NCI-H446 (cell line): ENCODE measurements around the gene CCDC177.

ENCODE experiments used
- DNase-seq, 2 experiments: peaks; one replicate each; lab custom pipeline; 2025; lab: John Stamatoyannopoulos, UW

CCDC177 gene

GRCh38 chr14:69561893-69562292 is 12.8 kb downstream of the CCDC177 start:
- no peak for DNase-seq

GRCh38 chr14:69560826-69561225 is 13.8 kb downstream of the CCDC177 start:
- no peak for DNase-seq

DNA sequence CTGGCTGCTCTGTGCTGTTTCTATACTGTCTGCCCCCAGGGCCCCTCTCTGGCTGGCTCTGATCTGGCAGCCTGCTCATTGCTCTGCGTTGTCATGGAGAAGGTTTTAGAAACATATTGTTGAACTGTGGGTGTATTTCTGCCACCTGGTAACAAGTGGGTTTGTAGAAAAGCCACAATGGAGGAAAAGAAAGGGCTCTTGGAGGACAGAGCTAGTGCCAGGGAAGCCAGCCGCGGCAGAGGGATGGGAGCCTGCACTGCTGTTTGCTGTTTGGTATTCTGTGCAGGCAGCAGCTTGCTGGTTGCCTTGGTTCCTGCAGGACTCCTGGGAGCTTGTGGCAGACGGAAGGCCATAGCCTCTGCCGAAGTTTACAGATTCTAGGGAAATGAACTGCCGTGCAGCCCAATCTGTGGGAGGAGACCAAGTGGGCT is 15.1 kb downstream of the CCDC177 start:
- peak; percentile 83 to 84 for DNase-seq

DNA sequence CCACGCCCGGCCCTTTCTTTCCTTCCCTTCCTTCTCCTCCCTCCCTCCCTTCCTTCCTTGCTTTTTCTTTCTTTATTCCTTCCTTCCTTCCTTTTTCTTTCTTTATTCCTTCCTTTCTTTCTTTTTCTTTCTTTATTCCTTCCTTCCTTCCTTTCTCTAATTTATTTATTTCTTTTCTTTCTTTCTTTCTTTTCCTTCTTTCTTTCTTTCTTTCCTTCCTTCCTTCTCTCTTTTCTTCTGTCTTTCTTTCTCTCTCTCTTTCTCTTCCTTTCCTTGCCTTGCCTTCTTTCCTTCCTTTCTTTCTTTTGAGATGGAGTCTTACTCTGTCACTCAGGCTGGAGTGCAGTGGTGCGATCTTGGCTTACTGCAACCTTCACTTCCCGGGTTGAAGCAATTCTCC is 15.9 kb downstream of the CCDC177 start:
- no peak for DNase-seq

DNA sequence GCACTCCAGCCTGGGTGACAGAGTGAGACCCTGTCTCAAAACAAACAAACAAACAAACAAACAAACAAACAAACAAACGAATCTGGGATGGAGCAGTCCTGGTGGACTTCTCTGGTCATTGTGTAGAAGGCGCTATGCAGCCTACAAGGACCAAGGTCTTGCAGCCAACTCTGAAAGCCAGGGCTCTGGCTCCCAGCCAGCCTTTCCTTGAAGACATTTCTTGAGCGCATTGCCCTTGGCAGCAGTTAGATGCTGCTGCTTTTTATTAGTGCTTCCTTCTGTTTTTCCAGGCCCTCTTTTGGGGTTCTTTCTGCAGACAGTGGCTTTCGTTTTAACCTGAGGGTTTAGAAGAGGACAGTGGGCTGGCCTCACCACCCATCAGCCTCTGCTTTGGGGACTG is 20.2 kb downstream of the CCDC177 start:
- peak; percentile 6 to 63 for DNase-seq

DNA sequence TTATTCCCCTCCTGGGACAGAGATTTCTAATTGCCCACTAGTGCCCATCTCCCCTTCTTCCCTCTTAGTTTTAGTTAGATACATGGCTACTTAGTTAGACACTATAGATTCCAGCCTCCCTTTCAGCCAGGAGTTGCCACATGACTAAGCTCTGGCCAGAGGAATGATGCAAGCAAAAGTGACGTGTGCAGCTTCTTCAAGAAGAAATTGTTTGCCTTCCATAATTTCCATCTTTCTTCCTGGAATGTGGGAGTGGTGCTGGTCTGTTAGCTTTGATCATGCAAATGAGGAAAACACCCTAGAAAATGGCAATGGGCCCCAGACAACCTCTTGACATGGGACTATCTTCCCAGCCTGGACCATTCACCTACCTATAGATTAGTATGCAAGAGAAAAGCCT is 21.4 kb downstream of the CCDC177 start:
- DNase-seq: no peak

- DNase-seq: no peak
These were observed 23.2 kb downstream of the CCDC177 start for GRCh38 chr14:69551511-69551910.

DNA sequence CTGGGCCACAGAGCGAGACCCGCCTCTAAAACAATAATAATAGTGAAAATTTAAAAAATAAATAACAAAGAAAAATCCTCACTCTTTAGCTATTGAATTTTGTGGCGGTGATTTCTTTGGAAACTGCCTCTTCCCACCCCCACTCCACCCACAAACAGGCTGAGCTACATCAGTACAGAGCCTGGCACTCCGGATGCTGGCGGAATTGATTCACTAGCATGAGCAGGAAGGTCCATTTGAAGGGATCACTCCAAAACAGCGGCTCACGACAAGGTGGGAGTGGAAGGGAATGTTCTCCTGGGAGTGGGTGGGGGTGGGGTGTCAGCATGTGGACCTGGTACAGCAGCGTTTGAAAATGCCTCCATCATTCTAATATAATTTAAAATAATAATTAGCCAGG is 26.1 kb downstream of the CCDC177 start:
- DNase-seq: no peak

GRCh38 chr14:69547701-69548348 is 26.8 kb downstream of the CCDC177 start:
- no peak for DNase-seq

GRCh38 chr14:69543341-69544115 is 31.1 kb downstream of the CCDC177 start:
- peak in 1 of 2 experiments; percentile 30 for DNase-seq

GRCh38 chr14:69542311-69542710 is 32.4 kb downstream of the CCDC177 start:
- no peak for DNase-seq

- no peak for DNase-seq
These were observed 33.9 kb downstream of the CCDC177 start for GRCh38 chr14:69540654-69541335.

DNA sequence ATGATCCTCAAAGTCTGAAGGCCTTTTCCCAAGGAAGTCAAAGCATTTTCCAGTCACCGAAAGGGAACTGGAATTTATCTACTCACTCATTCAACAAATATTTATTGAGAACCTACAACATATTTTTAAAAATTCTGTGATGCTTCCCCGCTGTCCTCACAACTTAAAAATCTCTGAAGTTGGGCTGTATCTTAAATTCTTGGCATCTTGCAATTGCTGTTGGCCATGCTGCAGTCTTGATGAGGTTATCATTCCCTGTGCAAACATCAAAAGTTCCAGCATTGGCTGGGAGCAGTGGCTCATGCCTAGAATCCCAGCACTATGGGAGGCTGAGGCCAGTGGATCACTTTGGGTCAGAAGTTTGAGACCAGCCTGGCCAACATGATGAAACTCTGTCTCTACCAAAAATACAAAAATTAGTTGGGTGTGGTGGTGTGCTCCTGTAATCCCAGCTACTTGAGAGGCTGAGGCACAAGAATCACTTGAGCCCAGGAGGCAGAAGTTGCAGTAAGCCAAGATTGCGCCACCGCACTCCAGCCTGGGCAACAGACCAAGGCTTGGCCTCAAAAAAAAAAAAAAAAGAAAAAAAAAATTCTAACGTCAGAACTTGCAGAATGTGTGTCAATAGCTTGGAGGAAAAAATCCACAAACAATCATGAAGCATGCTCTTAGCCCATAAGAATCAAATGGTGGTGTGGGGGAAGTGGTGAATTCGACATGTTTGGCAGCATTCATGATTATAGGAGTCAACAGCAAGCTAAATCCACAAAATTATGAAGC is 34.9 kb downstream of the CCDC177 start:
- peak in 1 of 2 experiments; percentile 13 for DNase-seq

DNA sequence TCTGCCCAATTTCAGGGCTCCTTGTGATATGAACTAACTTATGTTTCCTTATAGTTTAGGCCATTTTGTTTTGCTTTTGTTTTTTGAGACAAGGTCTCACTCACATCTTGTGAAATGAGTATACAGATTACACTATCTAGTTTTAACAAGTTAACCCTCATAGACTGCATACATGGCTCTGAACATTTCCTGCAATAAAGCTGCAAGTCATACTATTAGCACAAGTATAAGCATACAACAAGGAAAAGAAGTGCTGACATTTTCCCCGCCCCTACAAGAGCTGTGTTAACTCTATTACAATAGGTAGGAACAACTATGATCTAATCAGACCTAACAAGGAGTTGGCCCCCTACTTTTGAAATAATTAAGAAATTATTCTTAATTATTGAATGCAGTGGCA is 35.9 kb downstream of the CCDC177 start:
- no peak for DNase-seq

DNA sequence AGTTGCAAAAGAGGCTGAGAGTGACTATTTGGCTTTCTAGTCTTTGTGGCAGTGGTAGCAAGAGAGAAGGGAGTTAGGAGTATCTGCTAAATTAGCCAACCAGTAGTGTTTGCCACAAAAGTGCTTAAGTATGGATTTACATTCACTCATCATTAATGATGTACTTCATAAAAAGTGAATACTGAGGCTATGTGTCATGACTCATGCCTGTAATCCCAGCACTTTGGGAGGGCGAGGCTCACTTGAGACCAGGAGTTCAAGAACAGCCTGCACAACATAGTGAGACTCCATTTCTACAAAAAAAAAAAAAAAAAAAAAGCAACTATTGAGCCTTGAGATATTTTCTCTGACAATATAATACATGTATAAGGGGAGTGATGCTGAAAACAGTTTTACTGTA is 36.8 kb downstream of the CCDC177 start:
- no peak for DNase-seq

GRCh38 chr14:69536971-69537370 is 37.7 kb downstream of the CCDC177 start:
- no peak for DNase-seq

- peak; percentile 63 to 65 for DNase-seq
These were observed 39.3 kb downstream of the CCDC177 start for GRCh38 chr14:69535230-69535848.

- no peak for DNase-seq
These were observed 41.9 kb downstream of the CCDC177 start for GRCh38 chr14:69532561-69533340.

DNA sequence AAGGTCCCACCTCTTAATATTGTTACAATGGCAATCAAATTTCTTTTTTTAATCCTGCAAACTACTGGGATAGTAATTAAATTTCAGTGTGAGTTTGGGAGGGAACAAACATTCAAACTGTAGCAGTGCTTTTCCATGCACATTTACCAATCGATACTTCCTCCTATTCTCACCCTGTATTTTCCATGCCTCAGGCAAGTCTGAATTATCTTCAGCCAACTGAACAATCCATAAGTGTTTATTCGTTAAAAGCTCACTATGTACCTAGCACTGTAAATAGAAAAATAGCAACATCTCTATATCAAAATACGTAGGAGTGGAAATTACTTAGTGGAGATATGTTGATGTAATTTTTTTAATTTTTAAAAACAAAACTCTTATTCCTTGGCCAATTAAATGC is 43.5 kb downstream of the CCDC177 start:
- DNase-seq: no peak

DNA sequence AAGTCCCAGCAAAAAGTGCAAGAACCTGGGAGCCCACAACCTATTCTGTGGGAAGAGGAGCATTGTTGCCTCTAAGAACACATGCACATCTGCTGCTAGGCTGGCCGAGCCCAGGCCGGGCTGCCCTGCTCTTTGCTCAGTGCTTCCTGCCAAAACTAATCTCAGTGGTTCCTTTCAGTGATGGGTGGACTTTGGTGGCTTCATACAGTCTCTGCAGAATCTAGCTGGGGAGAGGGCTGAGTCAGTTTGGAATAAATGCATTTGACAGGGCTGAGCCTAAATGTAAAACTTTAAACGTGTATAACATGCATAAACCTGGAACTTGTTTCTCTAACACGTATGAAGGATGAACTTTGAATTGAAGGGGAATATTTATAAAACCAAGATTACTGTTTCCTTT is 44.6 kb downstream of the CCDC177 start:
- no peak for DNase-seq

- DNase-seq: no peak
These were observed 45.1 kb downstream of the CCDC177 start for GRCh38 chr14:69529563-69529962.
